ENCODE data around the gene GPR68. TPM values are rescaled to one million over a fixed set of nuclear protein-coding genes. Genes with fewer than 3 reads are reported as not detected.
"Not testable (repeated sequence)": the region's sequence is repeated elsewhere in the genome, so short reads cannot be mapped to it uniquely, and the experiment has no call there.

GPR68 gene
- polyA plus RNA-seq, 2 of the 4 experiments (the other 2 are of a cell fraction): 0.09 TPM

- H3K27ac ChIP-seq; DNase-seq (ENCODE audit: low read depth in 1 of 2, low spot score in 1 of 2); H3K4me2 ChIP-seq; CTCF ChIA-PET; H3K9me3 ChIP-seq; H3K4me1 ChIP-seq; H3K4me3 ChIP-seq; FAIRE-seq; POLR2A ChIA-PET; ATAC-seq: not testable (repeated sequence)
- WGBS (ENCODE audit: missing lambda C conversion rate): 97% methylated on average over 8 of the region's 8 CpGs
These were observed 1.1 kb upstream of the GPR68 start for GRCh38 chr14:91245616-91246015.

- CTCF ChIA-PET: interaction anchor here (0.6 kb wide), 1 partner anchor 30 kb away, joined by 4 read pairs; no protein-coding TSS in a partner anchor
- ATAC-seq: no peak
- POLR2A ChIA-PET: no interaction called here
- Histone ChIP-seq H3K9me3 (no peaks in the 10 kb centered on the region), H3K4me1 (peaks cover 3% of the 10 kb centered on the region), H3K4me3 (no peak overlapping the region), H3K4me2 (no peak overlapping the region), H3K27ac (no peak overlapping the region)
- TF ChIP-seq CBX8 (IDR thresholded peaks at IDR 0.05) (no peak), RCOR1 (IDR thresholded peaks at IDR 0.05; ENCODE audit: low read depth, low read length) (no peak), TP53 (CRISPR knock-in tag; IDR thresholded peaks at IDR 0.05) (no peak), POLR2A (IDR thresholded peaks at IDR 0.05; ENCODE audit: low read length) (no peak), JUNB (IDR thresholded peaks at IDR 0.05) (no peak), KDM5A (IDR thresholded peaks at IDR 0.05) (no peak), ZSCAN20 (CRISPR knock-in tag; IDR thresholded peaks at IDR 0.05) (no peak), NPAS2 (CRISPR knock-in tag; IDR thresholded peaks at IDR 0.05; ENCODE audit: borderline replicate concordance) (no peak), PHF8 (IDR thresholded peaks at IDR 0.05; ENCODE audit: borderline replicate concordance, low read depth) (no peak), MYC (IDR thresholded peaks at IDR 0.05; ENCODE audit: borderline replicate concordance, low read length) (no peak), FOSB (CRISPR knock-in tag; IDR thresholded peaks at IDR 0.05) (no peak), HOXB13 (CRISPR knock-in tag; IDR thresholded peaks at IDR 0.05; ENCODE audit: low read depth) (no peak), EHMT2 (IDR thresholded peaks at IDR 0.05; ENCODE audit: low read depth) (no peak), EHF (CRISPR knock-in tag; IDR thresholded peaks at IDR 0.05) (no peak), ZNF302 (CRISPR knock-in tag; IDR thresholded peaks at IDR 0.05) (no peak), NFE2L2 (conservative IDR thresholded peaks at IDR 0.05; ENCODE audit: low read length) (no peak), TFCP2L1 (CRISPR knock-in tag; IDR thresholded peaks at IDR 0.05) (no peak), KDM1A (IDR thresholded peaks at IDR 0.05; ENCODE audit: low read depth) (no peak)
- WGBS (ENCODE audit: missing lambda C conversion rate): 56% methylated on average over 9 of the region's 9 CpGs
- FAIRE-seq: no peak
- DNase-seq (ENCODE audit: low read depth in 1 of 2, low spot score in 1 of 2): no peak
These were observed 525 bp upstream of the GPR68 start for GRCh38 chr14:91245029-91245428.

GRCh38 chr14:91243074-91243471, 1.4 kb downstream of the GPR68 start:
- ATAC-seq: no peak
- Histone ChIP-seq H3K4me2 (no peak overlapping the region), H3K27ac (no peak overlapping the region), H3K9me3 (no peaks in the 10 kb centered on the region), H3K4me3 (no peak overlapping the region), H3K4me1 (no peaks in the 10 kb centered on the region)
- ChIA-PET POLR2A (no interaction called here), CTCF (interaction anchor here (0.7 to 2.8 kb wide), 6 partner anchors 18 to 122 kb away, joined by 3 to 6 read pairs (median 3); no protein-coding TSS in a partner anchor)
- FAIRE-seq: no peak
- TF ChIP-seq KDM1A (IDR thresholded peaks at IDR 0.05; ENCODE audit: low read depth) (no peak), HOXB5 (CRISPR knock-in tag; IDR thresholded peaks at IDR 0.05) (no peak), NPAS2 (CRISPR knock-in tag; IDR thresholded peaks at IDR 0.05; ENCODE audit: borderline replicate concordance) (no peak), KDM5A (IDR thresholded peaks at IDR 0.05) (no peak), RARB (CRISPR knock-in tag; IDR thresholded peaks at IDR 0.05) (no peak), RAD21 (conservative IDR thresholded peaks at IDR 0.05 in 1 of 2, IDR thresholded peaks at IDR 0.05 in 1 of 2) (no peak), JUNB (IDR thresholded peaks at IDR 0.05) (no peak)
- WGBS (ENCODE audit: missing lambda C conversion rate): 61% methylated on average over 6 of the region's 6 CpGs
- no peak for DNase-seq (ENCODE audit: low read depth in 1 of 2, low spot score in 1 of 2)

- ATAC-seq: no peak
- DNase-seq (ENCODE audit: low read depth in 1 of 2, low spot score in 1 of 2): no peak
- CTCF ChIA-PET: interaction anchor here (1.0 to 2.8 kb wide), 4 partner anchors 19 to 47 kb away, joined by 3 to 6 read pairs (median 3); no protein-coding TSS in a partner anchor
- no peak for TF ChIP-seq TFCP2L1 (CRISPR knock-in tag; IDR thresholded peaks at IDR 0.05)
- TF ChIP-seq CHD4 (IDR thresholded peaks at IDR 0.05; ENCODE audit: borderline replicate concordance): no peak
- no peak for TF ChIP-seq NR3C1 (IDR thresholded peaks at IDR 0.05)
- TF ChIP-seq CHD2 (IDR thresholded peaks at IDR 0.05; ENCODE audit: low read length, partially characterized antibody): no peak
- TF ChIP-seq GATA3 (IDR thresholded peaks at IDR 0.05; ENCODE audit: borderline replicate concordance): no peak
- no peak for TF ChIP-seq FOXS1 (CRISPR knock-in tag; IDR thresholded peaks at IDR 0.05)
- no peak for TF ChIP-seq HEYL (CRISPR knock-in tag; IDR thresholded peaks at IDR 0.05)
- TF ChIP-seq BHLHE40 (IDR thresholded peaks at IDR 0.05; ENCODE audit: low read depth, low read length): no peak
- TF ChIP-seq NPAS2 (CRISPR knock-in tag; IDR thresholded peaks at IDR 0.05; ENCODE audit: borderline replicate concordance): no peak
- no peak for TF ChIP-seq JUN (IDR thresholded peaks at IDR 0.05)
- TF ChIP-seq FOSB (CRISPR knock-in tag; IDR thresholded peaks at IDR 0.05): no peak
- TF ChIP-seq HDAC2 (IDR thresholded peaks at IDR 0.05): no peak
- no peak for TF ChIP-seq ZNF302 (CRISPR knock-in tag; IDR thresholded peaks at IDR 0.05)
- TF ChIP-seq EP300 (IDR thresholded peaks at IDR 0.05): no peak
- TF ChIP-seq, protein P1, sequence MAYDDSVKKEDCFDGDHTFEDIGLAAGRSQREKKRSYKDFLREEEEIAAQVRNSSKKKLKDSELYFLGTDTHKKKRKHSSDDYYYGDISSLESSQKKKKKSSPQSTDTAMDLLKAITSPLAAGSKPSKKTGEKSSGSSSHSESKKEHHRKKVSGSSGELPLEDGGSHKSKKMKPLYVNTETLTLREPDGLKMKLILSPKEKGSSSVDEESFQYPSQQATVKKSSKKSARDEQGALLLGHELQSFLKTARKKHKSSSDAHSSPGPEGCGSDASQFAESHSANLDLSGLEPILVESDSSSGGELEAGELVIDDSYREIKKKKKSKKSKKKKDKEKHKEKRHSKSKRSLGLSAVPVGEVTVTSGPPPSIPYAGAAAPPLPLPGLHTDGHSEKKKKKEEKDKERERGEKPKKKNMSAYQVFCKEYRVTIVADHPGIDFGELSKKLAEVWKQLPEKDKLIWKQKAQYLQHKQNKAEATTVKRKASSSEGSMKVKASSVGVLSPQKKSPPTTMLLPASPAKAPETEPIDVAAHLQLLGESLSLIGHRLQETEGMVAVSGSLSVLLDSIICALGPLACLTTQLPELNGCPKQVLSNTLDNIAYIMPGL (CRISPR knock-in tag; IDR thresholded peaks at IDR 0.05; ENCODE audit: borderline replicate concordance): no peak
- no peak for TF ChIP-seq E2F6 (IDR thresholded peaks at IDR 0.05; ENCODE audit: borderline replicate concordance, low read depth)
- TF ChIP-seq MYC (IDR thresholded peaks at IDR 0.05; ENCODE audit: borderline replicate concordance, low read length): no peak
- H3K4me2 ChIP-seq: no peak overlapping the region
- no peak overlapping the region for H3K27ac ChIP-seq
- POLR2A ChIA-PET: no interaction called here
- H3K4me3 ChIP-seq: no peak overlapping the region
- WGBS (ENCODE audit: missing lambda C conversion rate): 47% methylated on average over 4 of the region's 4 CpGs
- H3K4me1 ChIP-seq: no peaks in the 10 kb centered on the region
- FAIRE-seq: no peak
- H3K9me3 ChIP-seq: no peaks in the 10 kb centered on the region
These were observed 1.9 kb downstream of the GPR68 start for GRCh38 chr14:91242635-91243034.
